Activated naive CD4-positive, alpha-beta T cell treated with anti-CD3 and anti-CD28 coated beads for 36 hours (primary cell): ENCODE measurements around the gene TRPV2. TPM values are rescaled to one million over a fixed set of nuclear protein-coding genes. Genes with fewer than 3 reads are reported as not detected.
A peak's percentile ranks its signal among the peaks of the same experiment; 100 is the strongest.

Source experiments
- CTCF ChIA-PET: fragments of 350-600 bp; sonication (Branson Sonifier 250); formaldehyde crosslinking; loops from one replicate; lab custom pipeline; 2021; ENCODE audit warnings: antibody characterized with exemption; lab: Charles Lee
- DNase-seq: peaks from one replicate; pipeline ENCODE4 v3.0.0-alpha.2; 2020
- H3K27ac Mint-ChIP-seq: one replicate; pipeline ENCODE4 v1.8.0; 2021; ENCODE audit warnings: mild to moderate bottlenecking, mixed read lengths
- H3K27me3 Mint-ChIP-seq: one replicate; pipeline ENCODE4 v1.8.0; 2021; ENCODE audit warnings: low read depth, mixed read lengths
- H3K36me3 Mint-ChIP-seq: one replicate; pipeline ENCODE4 v1.8.0; 2021; ENCODE audit warnings: low read depth, mixed read lengths
- H3K4me1 Mint-ChIP-seq: one replicate; pipeline ENCODE4 v1.8.0; 2021; ENCODE audit warnings: low read depth, mixed read lengths
- H3K4me3 Mint-ChIP-seq: one replicate; pipeline ENCODE4 v1.8.0; 2021; ENCODE audit warnings: mild to moderate bottlenecking, moderate library complexity, mixed read lengths
- H3K9me3 Mint-ChIP-seq: one replicate; pipeline ENCODE4 v1.8.0; 2021; ENCODE audit warnings: mixed read lengths
- intact Hi-C: fragments of 100-400 bp; cut with micrococcal nuclease; formaldehyde crosslinking; loops from one replicate; pipeline ENCODE4 v1.15.1; 2023
- total RNA-seq, 2 experiments: library from RNA; stranded (reverse); gene quantifications; one replicate each; pipeline ENCODE4 v1.2.3, GENCODE V29; 2021

TRPV2 gene
- total RNA-seq, 2 experiments from 2014 or later, result 23.7 to 24.8 TPM

DNA sequence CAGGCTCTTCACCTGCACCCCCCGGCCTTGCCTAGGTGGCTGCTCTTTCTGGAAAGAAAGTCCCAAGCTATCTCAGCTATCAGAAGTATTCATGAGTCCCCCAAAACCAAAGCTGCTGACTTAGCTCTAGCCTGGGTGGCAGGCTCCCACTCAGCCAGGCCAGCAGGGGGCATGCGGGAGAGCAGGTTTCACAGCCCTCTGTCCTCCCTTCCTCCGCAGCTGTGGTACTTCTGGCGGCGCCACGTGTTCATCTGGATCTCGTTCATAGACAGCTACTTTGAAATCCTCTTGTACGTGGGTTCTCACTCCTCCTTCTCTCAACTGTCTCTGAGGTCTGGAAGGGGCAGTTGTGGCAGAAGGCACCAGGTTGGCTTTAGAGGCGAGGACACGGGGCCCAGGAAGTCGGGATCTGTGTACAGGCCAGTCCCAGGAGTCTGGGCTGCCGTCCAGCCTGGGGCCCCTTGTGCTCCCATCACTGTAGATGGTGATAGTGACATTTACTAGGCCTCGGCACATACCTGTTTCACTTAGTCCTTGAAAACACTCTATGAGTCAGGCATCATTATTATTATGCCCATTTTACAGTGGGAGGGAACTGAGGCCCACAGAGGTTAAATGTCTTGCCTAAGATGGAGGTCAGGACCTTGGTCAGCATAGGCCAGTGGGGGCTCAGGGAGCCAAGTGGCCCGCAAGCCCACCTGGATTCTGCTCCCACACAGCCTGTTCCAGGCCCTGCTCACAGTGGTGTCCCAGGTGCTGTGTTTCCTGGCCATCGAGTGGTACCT is 12.9 kb downstream of the TRPV2 start:
- intact Hi-C loops, result no loop called here
- no peak overlapping the region for H3K4me3 Mint-ChIP-seq
- H3K36me3 Mint-ChIP-seq, result peaks cover 4% of the 10 kb centered on the region
- peak; percentile 64 for DNase-seq
- H3K27me3 Mint-ChIP-seq, result no peaks in the 10 kb centered on the region
- H3K4me1 Mint-ChIP-seq, result peaks cover 2% of the 10 kb centered on the region
- no peak overlapping the region for H3K27ac Mint-ChIP-seq
- CTCF ChIA-PET, result interaction anchor here (0.6 to 3.8 kb wide), 9 partner anchors 9 to 95 kb away, joined by 3 to 17 read pairs (median 6); partner anchors contain the start of gene TRPV2
- H3K9me3 Mint-ChIP-seq, result no peaks in the 10 kb centered on the region

DNA sequence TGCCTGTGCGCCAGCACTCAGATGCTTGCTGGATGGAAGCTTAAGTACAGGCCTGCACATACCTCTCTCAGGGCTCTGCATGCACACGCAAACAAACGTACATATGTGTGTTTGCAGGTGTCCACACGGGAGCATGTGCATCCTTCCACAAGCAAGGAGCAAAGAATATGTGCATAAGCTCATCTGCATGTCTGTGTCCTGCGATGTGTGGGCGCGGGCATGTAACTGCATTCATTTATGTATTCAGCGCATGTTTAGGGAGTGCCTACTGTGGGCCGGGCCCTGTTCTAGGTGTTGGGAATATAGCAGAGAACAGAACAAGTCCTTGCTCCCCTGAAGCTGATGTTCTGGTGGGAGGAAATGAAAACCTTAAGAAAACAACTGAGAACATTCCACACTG is 13.7 kb downstream of the TRPV2 start:
- peaks cover 4% of the 10 kb centered on the region for H3K36me3 Mint-ChIP-seq

DNA sequence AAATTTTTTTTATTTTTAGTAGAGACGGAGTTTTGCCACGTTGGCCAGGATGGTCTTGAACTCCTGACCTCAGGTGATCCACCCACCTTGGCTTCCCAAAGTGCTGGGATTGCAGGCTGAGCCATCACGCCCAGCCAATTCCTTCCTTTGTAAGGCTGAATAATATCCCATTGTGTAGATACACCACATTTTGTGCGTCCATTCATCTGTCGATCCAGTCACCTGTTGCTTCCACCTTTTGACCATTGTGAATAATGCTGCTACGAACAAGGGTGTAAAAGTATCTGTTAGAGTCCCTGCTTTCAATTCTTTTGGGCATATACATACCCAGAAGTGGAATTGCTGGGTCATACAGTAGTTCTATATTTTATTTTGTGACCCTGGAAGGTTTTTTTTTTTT is 15.3 kb downstream of the TRPV2 start:
- intact Hi-C loops, result no loop called here
- Mint-ChIP-seq H3K36me3 (peaks cover 4% of the 10 kb centered on the region), H3K27ac (no peak overlapping the region), H3K27me3 (no peaks in the 10 kb centered on the region), H3K9me3 (no peaks in the 10 kb centered on the region), H3K4me1 (peaks cover 4% of the 10 kb centered on the region), H3K4me3 (no peak overlapping the region)
- DNase-seq, result no peak
- CTCF ChIA-PET, result interaction anchor here (3.0 to 3.8 kb wide), 2 partner anchors 8 to 11 kb away, joined by 13 to 17 read pairs; no protein-coding TSS in a partner anchor

More for the DNA sequence above, 13.7 kb downstream of the TRPV2 start:
- H3K4me1 Mint-ChIP-seq, result peaks cover 2% of the 10 kb centered on the region
- peak overlapping the region; percentile 58 for H3K27ac Mint-ChIP-seq
- H3K27me3 Mint-ChIP-seq, result no peaks in the 10 kb centered on the region
- no peak for DNase-seq
- no peaks in the 10 kb centered on the region for H3K9me3 Mint-ChIP-seq
- intact Hi-C loops, result no loop called here
- H3K4me3 Mint-ChIP-seq, result no peak overlapping the region
- CTCF ChIA-PET, result interaction anchor here (0.6 to 3.8 kb wide), 5 partner anchors 9 to 92 kb away, joined by 3 to 17 read pairs (median 12); no protein-coding TSS in a partner anchor

DNA sequence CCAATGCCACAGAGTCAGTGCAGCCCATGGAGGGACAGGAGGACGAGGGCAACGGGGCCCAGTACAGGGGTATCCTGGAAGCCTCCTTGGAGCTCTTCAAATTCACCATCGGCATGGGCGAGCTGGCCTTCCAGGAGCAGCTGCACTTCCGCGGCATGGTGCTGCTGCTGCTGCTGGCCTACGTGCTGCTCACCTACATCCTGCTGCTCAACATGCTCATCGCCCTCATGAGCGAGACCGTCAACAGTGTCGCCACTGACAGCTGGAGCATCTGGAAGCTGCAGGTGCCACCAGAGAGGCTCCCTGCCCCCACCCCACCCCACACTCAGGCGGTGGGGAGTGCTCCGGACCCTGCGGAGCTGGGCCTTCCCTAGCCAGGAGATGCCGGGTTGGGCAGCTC is 16.6 kb downstream of the TRPV2 start:
- H3K4me3 Mint-ChIP-seq, result no peak overlapping the region
- intact Hi-C loops, result no loop called here
- no peak overlapping the region for H3K27ac Mint-ChIP-seq
- peaks cover 5% of the 10 kb centered on the region for H3K4me1 Mint-ChIP-seq
- H3K27me3 Mint-ChIP-seq, result no peaks in the 10 kb centered on the region
- peaks cover 3% of the 10 kb centered on the region for H3K36me3 Mint-ChIP-seq
- CTCF ChIA-PET, result interaction anchor here (0.8 to 1.4 kb wide), 3 partner anchors 16 to 68 kb away, joined by 3 to 4 read pairs (median 3); partner anchors contain the start of gene TRPV2
- H3K9me3 Mint-ChIP-seq, result no peaks in the 10 kb centered on the region
- DNase-seq, result no peak

DNA sequence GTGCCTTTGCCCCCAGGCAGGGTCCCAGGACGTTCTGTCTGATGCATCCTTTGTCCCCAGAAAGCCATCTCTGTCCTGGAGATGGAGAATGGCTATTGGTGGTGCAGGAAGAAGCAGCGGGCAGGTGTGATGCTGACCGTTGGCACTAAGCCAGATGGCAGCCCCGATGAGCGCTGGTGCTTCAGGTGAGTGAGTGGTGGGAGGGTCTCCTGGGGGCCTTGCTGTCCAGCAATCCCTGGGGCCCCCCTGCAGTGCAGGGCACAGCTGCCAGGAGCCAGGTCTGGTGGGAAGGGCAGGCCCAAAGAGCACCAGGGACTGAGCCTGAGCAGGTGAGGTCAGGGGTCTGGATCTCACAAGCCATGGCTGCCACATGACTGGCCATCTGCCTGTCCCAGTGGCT is 18.1 kb downstream of the TRPV2 start:
- CTCF ChIA-PET, result interaction anchor here (1.4 kb wide), 1 partner anchor 103 kb away, joined by 3 read pairs; no protein-coding TSS in a partner anchor
- Mint-ChIP-seq H3K27me3 (no peaks in the 10 kb centered on the region), H3K4me3 (no peak overlapping the region), H3K4me1 (peaks cover 14% of the 10 kb centered on the region), H3K27ac (no peak overlapping the region), H3K36me3 (peaks cover 3% of the 10 kb centered on the region), H3K9me3 (no peaks in the 10 kb centered on the region)
- no peak for DNase-seq
- intact Hi-C loops, result no loop called here

DNA sequence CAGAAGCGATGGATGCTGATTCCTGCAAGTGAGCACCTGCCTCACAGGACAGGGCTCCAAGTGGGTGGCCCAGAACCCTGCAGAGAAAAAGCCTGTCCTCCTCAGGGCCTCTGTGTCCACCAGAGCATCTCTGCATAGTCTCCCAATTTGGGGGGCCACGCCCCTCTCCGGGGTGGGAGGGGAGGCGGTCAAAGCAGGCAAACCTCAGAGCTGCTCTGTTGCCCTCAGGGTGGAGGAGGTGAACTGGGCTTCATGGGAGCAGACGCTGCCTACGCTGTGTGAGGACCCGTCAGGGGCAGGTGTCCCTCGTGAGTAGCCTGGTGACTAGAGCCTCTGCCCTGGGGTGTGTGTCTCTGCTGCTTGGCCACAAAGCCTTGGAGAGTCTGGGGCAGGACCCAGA is 19.3 kb downstream of the TRPV2 start:
- no peak overlapping the region for H3K27ac Mint-ChIP-seq
- peaks cover 11% of the 10 kb centered on the region for H3K36me3 Mint-ChIP-seq
- intact Hi-C loops, result loop anchor here (5.0 kb wide), 4 partner anchors 72 to 218 kb away; partner anchors contain the start of gene ZNF624
- CTCF ChIA-PET, result no interaction called here
- peaks cover 14% of the 10 kb centered on the region for H3K4me1 Mint-ChIP-seq
- no peaks in the 10 kb centered on the region for H3K9me3 Mint-ChIP-seq
- no peaks in the 10 kb centered on the region for H3K27me3 Mint-ChIP-seq
- no peak for DNase-seq
- H3K4me3 Mint-ChIP-seq, result no peak overlapping the region

DNA sequence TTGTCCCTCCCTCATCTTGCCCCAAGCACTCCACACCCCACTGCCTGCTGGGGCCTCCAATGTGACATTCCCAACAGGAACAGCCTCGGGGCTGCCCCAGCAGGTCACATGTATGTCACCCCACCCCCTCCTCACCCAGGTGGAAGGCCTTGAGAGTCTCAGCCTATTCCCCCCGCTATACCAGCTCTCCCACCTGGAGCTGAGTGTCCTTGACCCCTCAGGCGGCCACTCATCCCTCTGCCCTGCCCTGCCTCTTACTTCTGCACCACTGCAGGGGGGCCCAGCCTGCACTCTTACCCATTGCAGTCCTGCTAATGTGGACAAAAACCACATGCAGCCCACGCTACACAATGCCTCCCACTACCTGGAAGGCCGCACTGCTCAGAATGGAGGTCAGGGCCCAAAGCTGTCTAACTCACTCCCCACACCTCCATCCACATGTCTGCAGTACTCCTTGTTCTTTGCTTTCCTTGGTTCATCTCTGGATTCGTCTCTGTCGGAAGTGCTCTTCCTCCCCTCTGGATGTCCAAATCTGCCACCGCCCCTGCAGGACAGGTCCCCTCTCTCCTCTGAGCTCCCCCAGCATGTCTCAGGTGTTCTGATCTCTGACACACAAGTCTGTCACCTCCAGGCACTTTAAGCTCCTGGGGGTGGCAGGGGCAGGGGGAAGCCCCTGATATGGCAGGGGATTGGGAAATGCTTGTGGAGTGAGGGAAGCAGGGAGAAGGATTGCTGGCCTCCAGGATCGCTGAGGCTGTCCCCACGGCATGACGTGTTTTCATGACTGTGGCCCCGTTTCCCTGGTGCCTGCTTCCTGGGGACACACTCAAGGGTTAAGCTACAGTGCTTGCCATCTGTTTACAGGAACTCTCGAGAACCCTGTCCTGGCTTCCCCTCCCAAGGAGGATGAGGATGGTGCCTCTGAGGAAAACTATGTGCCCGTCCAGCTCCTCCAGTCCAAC is 20.8 kb downstream of the TRPV2 start:
- no peaks in the 10 kb centered on the region for H3K9me3 Mint-ChIP-seq
- intact Hi-C loops, result loop anchor here (5.0 kb wide), 4 partner anchors 74 to 216 kb away; partner anchors contain the start of gene ZNF624
- no peak for DNase-seq
- CTCF ChIA-PET, result interaction anchor here (1.4 kb wide), 1 partner anchor 72 kb away, joined by 4 read pairs; no protein-coding TSS in a partner anchor
- no peak overlapping the region for H3K4me3 Mint-ChIP-seq
- no peaks in the 10 kb centered on the region for H3K27me3 Mint-ChIP-seq
- peaks cover 25% of the 10 kb centered on the region for H3K36me3 Mint-ChIP-seq
- peaks cover 25% of the 10 kb centered on the region for H3K4me1 Mint-ChIP-seq
- H3K27ac Mint-ChIP-seq, result no peak overlapping the region

DNA sequence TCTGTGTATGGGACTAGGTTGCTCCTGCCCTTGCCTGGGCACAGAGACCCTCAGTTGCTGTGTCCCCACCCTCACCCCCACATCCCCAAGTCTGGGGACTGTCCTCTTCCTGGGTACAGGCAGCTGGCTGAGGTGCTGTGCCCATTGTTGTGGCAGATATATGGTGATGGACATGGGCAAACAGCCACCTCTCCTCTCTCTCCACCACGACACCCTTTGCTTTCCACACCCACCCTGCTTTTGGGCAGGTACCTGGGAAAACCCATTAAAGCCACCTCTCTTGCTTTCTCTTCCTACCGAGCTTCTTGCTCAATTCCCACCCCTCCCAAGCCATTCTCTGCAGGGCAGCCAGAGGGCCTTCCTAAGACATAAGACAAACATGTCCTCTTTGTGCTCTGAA is 21.7 kb downstream of the TRPV2 start:
- Mint-ChIP-seq H3K36me3 (peaks cover 34% of the 10 kb centered on the region), H3K27me3 (no peaks in the 10 kb centered on the region), H3K27ac (peak overlapping the region; percentile 28), H3K4me3 (no peak overlapping the region), H3K4me1 (peaks cover 33% of the 10 kb centered on the region), H3K9me3 (no peaks in the 10 kb centered on the region)
- DNase-seq, result no peak
- CTCF ChIA-PET, result interaction anchor here (1.4 to 2.9 kb wide), 3 partner anchors 8 to 73 kb away, joined by 4 to 17 read pairs (median 10); partner anchors contain the start of gene TRPV2
- intact Hi-C loops, result loop anchor here (5.0 kb wide), 4 partner anchors 75 to 215 kb away; partner anchors contain the start of gene ZNF624

DNA sequence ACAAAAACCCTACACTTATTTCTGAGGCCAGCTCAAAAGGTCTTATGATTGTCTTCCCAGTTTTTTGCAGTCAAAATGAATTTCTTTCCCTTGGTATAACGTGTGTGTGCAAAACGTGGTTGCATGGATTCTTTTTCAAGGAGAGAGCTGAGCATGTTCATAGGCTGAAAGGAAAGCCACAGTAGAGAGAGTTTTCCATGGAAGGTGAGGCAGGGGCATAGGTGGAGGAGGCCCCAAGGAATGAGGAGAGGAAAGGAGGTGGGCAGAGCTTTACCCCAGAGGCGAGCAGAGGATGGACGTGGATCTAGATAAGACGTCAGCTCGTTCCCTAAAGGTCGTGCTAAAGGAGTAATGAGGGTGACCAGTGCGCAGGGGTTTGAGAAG is 22.8 kb downstream of the TRPV2 start:
- peaks cover 44% of the 10 kb centered on the region for H3K36me3 Mint-ChIP-seq
- CTCF ChIA-PET, result interaction anchor here (0.6 to 2.9 kb wide), 12 partner anchors 10 to 832 kb away, joined by 3 to 17 read pairs (median 5); partner anchors contain the start of genes CENPV and TRPV2
- H3K27me3 Mint-ChIP-seq, result no peaks in the 10 kb centered on the region

DNA sequence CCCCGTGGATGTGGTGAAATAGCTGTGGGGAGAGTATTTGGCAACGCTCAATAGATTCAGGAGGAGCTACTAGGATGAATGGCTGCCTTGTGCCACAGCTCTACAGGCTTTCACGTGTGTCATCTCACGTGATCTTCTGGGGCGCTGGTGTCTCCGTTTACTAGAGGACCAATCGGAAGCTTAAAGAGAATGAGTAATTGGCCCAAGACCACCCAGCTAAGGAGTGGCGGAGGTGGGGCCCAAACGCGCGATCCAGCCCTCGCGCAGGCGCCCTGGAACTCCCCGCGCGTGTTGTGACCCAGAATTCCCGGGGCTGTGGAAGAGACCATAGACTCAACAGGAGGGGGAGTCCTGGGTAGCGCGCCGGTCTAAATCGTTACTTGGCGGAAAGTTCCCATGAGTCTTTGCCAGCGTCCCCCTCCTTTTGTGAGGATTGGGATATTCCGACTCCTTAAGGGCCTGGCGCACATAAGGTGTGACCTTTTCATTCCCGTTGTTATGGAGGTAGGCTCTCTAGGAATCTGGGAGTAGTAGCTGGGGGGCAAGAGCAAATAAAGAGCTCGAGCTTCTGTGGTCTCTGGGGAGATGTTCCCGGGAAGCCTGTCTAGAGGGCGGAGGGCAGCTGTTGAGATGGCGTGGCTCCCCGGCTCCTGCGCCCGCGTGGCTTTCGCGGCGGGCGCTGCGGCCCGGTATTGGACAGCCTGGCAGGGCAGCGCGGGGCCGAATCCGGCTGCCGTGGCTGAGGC is 23.4 kb downstream of the TRPV2 start:
- no peaks in the 10 kb centered on the region for H3K9me3 Mint-ChIP-seq
- peak overlapping the region; percentile 99 for H3K27ac Mint-ChIP-seq
- H3K36me3 Mint-ChIP-seq, result peaks cover 47% of the 10 kb centered on the region
- peak; percentile 98 for DNase-seq
- intact Hi-C loops, result loop anchor here (1.0 to 5.0 kb wide), 10 partner anchors 19 to 410 kb away; partner anchors contain the start of genes NCOR1, UBB and ZNF624
- H3K4me3 Mint-ChIP-seq, result peak overlapping the region; percentile 99
- peaks cover 39% of the 10 kb centered on the region for H3K4me1 Mint-ChIP-seq
- CTCF ChIA-PET, result interaction anchor here (0.6 to 2.9 kb wide), 13 partner anchors 10 to 832 kb away, joined by 3 to 17 read pairs (median 5); partner anchors contain the start of genes CENPV and TRPV2
- H3K27me3 Mint-ChIP-seq, result no peaks in the 10 kb centered on the region

More for the DNA sequence above, 22.8 kb downstream of the TRPV2 start:
- H3K4me1 Mint-ChIP-seq, result peaks cover 39% of the 10 kb centered on the region
- H3K9me3 Mint-ChIP-seq, result no peaks in the 10 kb centered on the region
- no peak for DNase-seq
- intact Hi-C loops, result loop anchor here (1.0 to 5.0 kb wide), 9 partner anchors 19 to 223 kb away; partner anchors contain the start of genes NCOR1, UBB and ZNF624
- peak overlapping the region; percentile 99 for H3K4me3 Mint-ChIP-seq
- peak overlapping the region; percentile 99 for H3K27ac Mint-ChIP-seq

DNA sequence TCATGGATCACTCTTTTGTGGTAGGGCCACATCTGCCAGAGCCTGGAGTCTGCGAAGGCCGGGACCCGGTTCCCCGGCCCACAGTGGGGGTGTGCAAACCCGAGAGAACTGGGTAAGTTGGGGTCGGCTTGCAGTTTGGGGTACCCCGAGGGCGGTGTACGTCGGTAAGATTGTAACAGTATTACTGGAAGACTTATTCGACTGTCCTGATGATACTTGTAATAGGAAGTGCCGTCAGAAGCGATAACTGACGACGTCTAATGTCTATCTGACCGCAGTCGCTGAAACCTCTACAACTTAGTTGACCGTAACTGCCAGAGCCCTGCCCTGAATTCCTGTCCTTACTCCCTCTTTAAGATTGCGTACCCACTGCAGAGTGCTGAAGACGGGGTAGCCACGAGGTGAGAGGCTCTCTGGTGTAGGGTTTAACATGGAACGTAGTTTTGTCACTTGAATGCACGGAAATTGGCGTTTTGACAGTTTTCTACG is 24.0 kb downstream of the TRPV2 start:
- intact Hi-C loops, result loop anchor here (1.0 to 5.0 kb wide), 5 partner anchors 77 to 411 kb away; partner anchors contain the start of gene ZNF624
- peak; percentile 37 for DNase-seq

More for the DNA sequence above, 24.0 kb downstream of the TRPV2 start:
- CTCF ChIA-PET, result interaction anchor here (1.5 to 2.9 kb wide), 4 partner anchors 11 to 76 kb away, joined by 3 to 17 read pairs (median 6); no protein-coding TSS in a partner anchor
- Mint-ChIP-seq H3K9me3 (no peaks in the 10 kb centered on the region), H3K36me3 (peaks cover 53% of the 10 kb centered on the region), H3K4me3 (peak overlapping the region; percentile 99), H3K27me3 (no peaks in the 10 kb centered on the region), H3K4me1 (peaks cover 46% of the 10 kb centered on the region), H3K27ac (peak overlapping the region; percentile 99)
